Panc1 (cell line): ENCODE data around the gene FARP2.
"Not testable (repeated sequence)": the region's sequence is repeated elsewhere in the genome, so short reads cannot be mapped to it uniquely, and the experiment has no call there.

ENCODE experiments used
- CTCF ChIP-seq: fragments of 450-650 bp; IDR thresholded peaks from 2 replicates; pipeline ENCODE4 v1.5.1; 2017; ENCODE audit warnings: mild to moderate bottlenecking
- POLR2AphosphoS5 ChIP-seq: IDR thresholded peaks from 2 replicates; pipeline ENCODE4 v1.6.1; 2012; ENCODE audit warnings: mild to moderate bottlenecking, low read depth, low read length, moderate library complexity
- REST ChIP-seq, 2 experiments: IDR thresholded peaks; 2 replicates each; pipeline ENCODE4 v1.6.1; 2011 to 2012; ENCODE audit warnings: low read depth in 2 of 2, control low read depth in 1 of 2, low read length in 1 of 2, mild to moderate bottlenecking in 1 of 2, moderate library complexity in 1 of 2; ENCODE audit not compliant: insufficient read depth in 1 of 2
- SIN3A ChIP-seq: IDR thresholded peaks from 2 replicates; pipeline ENCODE4 v1.6.1; 2012; ENCODE audit warnings: low read depth, mild to moderate bottlenecking, low read length, moderate library complexity, borderline replicate concordance; ENCODE audit not compliant: insufficient read depth

- not testable (repeated sequence) for TF ChIP-seq SIN3A; CTCF; POLR2AphosphoS5; REST (IDR thresholded peaks at IDR 0.05; ENCODE audit: insufficient read depth in 1 of 2, low read depth in 2 of 2, low read length in 1 of 2)
Observed at GRCh38 chr2:241318830-241319229, 37.3 kb upstream of the FARP2 start.
